Urinary bladder (tissue), 4 donors: ENCODE data around the gene KLK15. TPM values are rescaled to one million over a fixed set of nuclear protein-coding genes. Genes with fewer than 3 reads are reported as not detected.

ENCODE experiments used
- DNase-seq: peaks from one replicate; pipeline ENCODE4 v3.0.0-alpha.2; 2015; ENCODE audit errors: extremely low spot score
- H3K27ac ChIP-seq: one replicate; pipeline ENCODE4 v1.5.1; 2013; ENCODE audit warnings: low read depth, mild to moderate bottlenecking, moderate library complexity
- H3K36me3 ChIP-seq: one replicate; pipeline ENCODE4 v1.6.1; 2013; ENCODE audit warnings: mild to moderate bottlenecking, moderate library complexity; ENCODE audit not compliant: insufficient read depth
- H3K4me1 ChIP-seq: one replicate; pipeline ENCODE4 v1.6.1; 2013; ENCODE audit warnings: mild to moderate bottlenecking, moderate library complexity; ENCODE audit not compliant: insufficient read depth
- H3K4me3 ChIP-seq: one replicate; pipeline ENCODE4 v1.5.1; 2013; ENCODE audit warnings: low read depth, low read length
- WGBS: extraction: QIAGEN DNeasy Blood & Tissue Kit; methylation state at CpG from one replicate; pipeline ENCODE4 v1.1.7; 2013; 5-methylcytosine and 5-hydroxymethylcytosine counted together
- polyA plus RNA-seq: library from polyadenylated mRNA; stranded (reverse); fragments of 200-250 nt; gene quantifications from one replicate; pipeline ENCODE4 v1.2.3, GENCODE V29; 2013
- total RNA-seq: library from RNA; depleted of rRNA; stranded (reverse); fragments of >200 nt; gene quantifications from one replicate; pipeline ENCODE4 v1.2.3, GENCODE V29; 2014
- donor health status: healthy with polysubstance abuse.
- donor health status: healthy.

The KLK15 gene
- total and polyA plus RNA-seq, 2 donors, result not detected

DNA sequence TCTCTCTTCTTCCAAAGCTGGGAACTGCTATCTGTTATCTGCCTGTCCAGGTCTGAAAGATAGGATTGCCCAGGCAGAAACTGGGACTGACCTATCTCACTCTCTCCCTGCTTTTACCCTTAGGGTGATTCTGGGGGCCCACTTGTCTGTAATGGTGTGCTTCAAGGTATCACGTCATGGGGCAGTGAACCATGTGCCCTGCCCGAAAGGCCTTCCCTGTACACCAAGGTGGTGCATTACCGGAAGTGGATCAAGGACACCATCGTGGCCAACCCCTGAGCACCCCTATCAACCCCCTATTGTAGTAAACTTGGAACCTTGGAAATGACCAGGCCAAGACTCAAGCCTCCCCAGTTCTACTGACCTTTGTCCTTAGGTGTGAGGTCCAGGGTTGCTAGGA, 26.5 kb upstream of the KLK15 start:
- Histone ChIP-seq H3K4me3 (no peak overlapping the region), H3K27ac (no peak overlapping the region), H3K4me1 (no peaks in the 10 kb centered on the region), H3K36me3 (no peaks in the 10 kb centered on the region)
- DNase-seq, result no peak
- WGBS, result 86% methylated on average over 4 of the region's 4 CpGs

DNA sequence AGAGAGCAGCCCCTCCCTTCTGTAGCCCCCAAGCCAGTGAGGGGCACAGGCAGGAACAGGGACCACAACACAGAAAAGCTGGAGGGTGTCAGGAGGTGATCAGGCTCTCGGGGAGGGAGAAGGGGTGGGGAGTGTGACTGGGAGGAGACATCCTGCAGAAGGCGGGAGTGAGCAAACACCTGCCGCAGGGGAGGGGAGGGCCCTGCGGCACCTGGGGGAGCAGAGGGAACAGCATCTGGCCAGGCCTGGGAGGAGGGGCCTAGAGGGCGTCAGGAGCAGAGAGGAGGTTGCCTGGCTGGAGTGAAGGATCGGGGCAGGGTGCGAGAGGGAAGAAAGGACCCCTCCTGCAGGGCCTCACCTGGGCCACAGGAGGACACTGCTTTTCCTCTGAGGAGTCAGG, 25.5 kb upstream of the KLK15 start:
- 12% methylated on average over 7 of the region's 7 CpGs for WGBS
- H3K36me3 ChIP-seq, result no peaks in the 10 kb centered on the region

DNA sequence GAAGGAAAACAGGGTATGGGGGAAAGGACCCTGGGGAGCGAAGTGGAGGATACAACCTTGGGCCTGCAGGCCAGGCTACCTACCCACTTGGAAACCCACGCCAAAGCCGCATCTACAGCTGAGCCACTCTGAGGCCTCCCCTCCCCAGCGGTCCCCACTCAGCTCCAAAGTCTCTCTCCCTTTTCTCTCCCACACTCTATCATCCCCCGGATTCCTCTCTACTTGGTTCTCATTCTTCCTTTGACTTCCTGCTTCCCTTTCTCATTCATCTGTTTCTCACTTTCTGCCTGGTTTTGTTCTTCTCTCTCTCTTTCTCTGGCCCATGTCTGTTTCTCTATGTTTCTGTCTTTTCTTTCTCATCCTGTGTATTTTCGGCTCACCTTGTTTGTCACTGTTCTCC, 24.0 kb upstream of the KLK15 start:
- 54% methylated on average over 6 of the region's 6 CpGs for WGBS
- no peak for DNase-seq
- Histone ChIP-seq H3K27ac (no peak overlapping the region), H3K4me1 (no peaks in the 10 kb centered on the region), H3K4me3 (no peak overlapping the region), H3K36me3 (no peaks in the 10 kb centered on the region)

More for the DNA sequence above, 25.5 kb upstream of the KLK15 start:
- H3K4me3 ChIP-seq, result no peak overlapping the region
- DNase-seq, result no peak
- H3K27ac ChIP-seq, result no peak overlapping the region
- H3K4me1 ChIP-seq, result no peaks in the 10 kb centered on the region

DNA sequence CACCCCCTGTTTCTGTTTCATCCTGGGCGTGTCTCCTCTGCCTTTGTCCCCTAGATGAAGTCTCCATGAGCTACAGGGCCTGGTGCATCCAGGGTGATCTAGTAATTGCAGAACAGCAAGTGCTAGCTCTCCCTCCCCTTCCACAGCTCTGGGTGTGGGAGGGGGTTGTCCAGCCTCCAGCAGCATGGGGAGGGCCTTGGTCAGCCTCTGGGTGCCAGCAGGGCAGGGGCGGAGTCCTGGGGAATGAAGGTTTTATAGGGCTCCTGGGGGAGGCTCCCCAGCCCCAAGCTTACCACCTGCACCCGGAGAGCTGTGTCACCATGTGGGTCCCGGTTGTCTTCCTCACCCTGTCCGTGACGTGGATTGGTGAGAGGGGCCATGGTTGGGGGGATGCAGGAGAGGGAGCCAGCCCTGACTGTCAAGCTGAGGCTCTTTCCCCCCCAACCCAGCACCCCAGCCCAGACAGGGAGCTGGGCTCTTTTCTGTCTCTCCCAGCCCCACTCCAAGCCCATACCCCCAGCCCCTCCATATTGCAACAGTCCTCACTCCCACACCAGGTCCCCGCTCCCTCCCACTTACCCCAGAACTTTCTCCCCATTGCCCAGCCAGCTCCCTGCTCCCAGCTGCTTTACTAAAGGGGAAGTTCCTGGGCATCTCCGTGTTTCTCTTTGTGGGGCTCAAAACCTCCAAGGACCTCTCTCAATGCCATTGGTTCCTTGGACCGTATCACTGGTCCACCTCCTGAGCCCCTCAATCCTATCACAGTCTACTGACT, 21.4 kb upstream of the KLK15 start, which contains the start of gene KLK3:
KLK3 (plus strand) TSS at position 280 of the 775 bp plus-strand sequence; CDS start at position 321, 41 bp downstream.
- Histone ChIP-seq H3K36me3 (no peaks in the 10 kb centered on the region), H3K4me1 (no peaks in the 10 kb centered on the region), H3K4me3 (no peak within 1 kb of the TSS), H3K27ac (no peak within 1 kb of the TSS)
- 56% methylated on average over 9 of the region's 9 CpGs for WGBS
- DNase-seq, result no peak

GRCh38 chr19:50851620-50852019, 18.2 kb upstream of the KLK15 start:
- DNase-seq, result no peak

DNA sequence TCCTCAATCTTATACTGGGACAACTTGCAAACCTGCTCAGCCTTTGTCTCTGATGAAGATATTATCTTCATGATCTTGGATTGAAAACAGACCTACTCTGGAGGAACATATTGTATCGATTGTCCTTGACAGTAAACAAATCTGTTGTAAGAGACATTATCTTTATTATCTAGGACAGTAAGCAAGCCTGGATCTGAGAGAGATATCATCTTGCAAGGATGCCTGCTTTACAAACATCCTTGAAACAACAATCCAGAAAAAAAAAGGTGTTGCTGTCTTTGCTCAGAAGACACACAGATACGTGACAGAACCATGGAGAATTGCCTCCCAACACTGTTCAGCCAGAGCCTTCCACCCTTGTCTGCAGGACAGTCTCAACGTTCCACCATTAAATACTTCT, 17.4 kb upstream of the KLK15 start:
- H3K27ac ChIP-seq, result no peak overlapping the region
- H3K4me1 ChIP-seq, result no peaks in the 10 kb centered on the region
- 41% methylated on average over 3 of the region's 3 CpGs for WGBS
- H3K4me3 ChIP-seq, result no peak overlapping the region
- no peak for DNase-seq
- no peaks in the 10 kb centered on the region for H3K36me3 ChIP-seq

More at GRCh38 chr19:50851620-50852019, 18.2 kb upstream of the KLK15 start:
- Histone ChIP-seq H3K4me3 (no peak overlapping the region), H3K36me3 (no peaks in the 10 kb centered on the region), H3K4me1 (no peaks in the 10 kb centered on the region), H3K27ac (no peak overlapping the region)
- 70% methylated on average over 4 of the region's 4 CpGs for WGBS

- 59% methylated on average over 8 of the region's 8 CpGs for WGBS
- no peak for DNase-seq
- no peaks in the 10 kb centered on the region for H3K36me3 ChIP-seq
- no peak overlapping the region for H3K27ac ChIP-seq
- no peak overlapping the region for H3K4me3 ChIP-seq
- H3K4me1 ChIP-seq, result no peaks in the 10 kb centered on the region
Observed at GRCh38 chr19:50844296-50844935, 11.0 kb upstream of the KLK15 start.

DNA sequence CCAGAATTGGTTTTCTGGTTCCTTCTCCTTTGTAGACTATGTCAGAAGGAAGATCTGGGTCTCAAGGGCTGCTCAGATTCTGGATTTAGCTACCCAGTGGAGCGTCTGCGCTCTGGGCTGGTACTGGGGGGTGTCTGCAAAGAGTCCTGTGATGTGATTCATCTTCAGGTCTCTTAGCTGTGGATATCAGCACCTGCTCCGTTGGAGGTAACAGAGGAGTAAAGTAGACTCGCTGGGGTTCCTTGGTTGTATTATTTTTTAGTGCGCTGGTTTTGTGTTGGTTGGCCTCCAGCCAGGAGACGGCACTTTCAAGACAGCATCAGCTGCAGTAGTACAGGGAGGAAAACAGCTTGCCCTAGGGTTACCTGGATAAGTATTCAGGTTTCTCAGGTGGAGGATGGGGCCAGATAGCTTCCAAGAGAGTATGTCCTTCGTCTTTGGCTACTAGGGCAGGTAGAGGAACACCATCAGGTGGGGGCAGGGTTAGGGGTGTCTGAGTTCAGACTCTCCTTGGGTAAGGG, 10.4 kb upstream of the KLK15 start:
- Histone ChIP-seq H3K4me3 (no peak overlapping the region), H3K36me3 (no peaks in the 10 kb centered on the region), H3K27ac (no peak overlapping the region), H3K4me1 (no peaks in the 10 kb centered on the region)
- no peak for DNase-seq
- WGBS, result 84% methylated on average over 7 of the region's 7 CpGs

DNA sequence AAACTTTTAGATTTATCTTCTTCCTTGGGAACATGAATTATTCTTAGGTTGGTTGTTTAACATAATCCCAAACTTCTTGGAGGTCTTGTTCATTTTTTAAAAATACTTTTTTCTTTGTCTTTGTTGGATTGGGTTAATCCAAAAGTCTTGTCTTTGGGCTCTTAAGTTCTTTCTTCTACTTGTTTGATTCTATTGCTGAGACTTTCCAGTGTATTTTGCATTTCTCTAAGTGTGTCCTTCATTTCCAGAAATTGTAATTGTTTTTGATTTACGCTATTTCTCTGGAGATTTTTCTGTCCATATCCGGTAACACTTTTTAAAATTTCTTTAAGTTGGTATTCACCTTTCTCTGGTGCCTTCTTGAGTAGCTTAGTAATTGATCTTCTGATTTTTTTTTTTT, 9.8 kb upstream of the KLK15 start:
- no peak for DNase-seq
- Histone ChIP-seq H3K4me3 (no peak overlapping the region), H3K4me1 (no peaks in the 10 kb centered on the region), H3K36me3 (no peaks in the 10 kb centered on the region), H3K27ac (no peak overlapping the region)
- WGBS, result 94% methylated on average over 2 of the region's 2 CpGs

DNA sequence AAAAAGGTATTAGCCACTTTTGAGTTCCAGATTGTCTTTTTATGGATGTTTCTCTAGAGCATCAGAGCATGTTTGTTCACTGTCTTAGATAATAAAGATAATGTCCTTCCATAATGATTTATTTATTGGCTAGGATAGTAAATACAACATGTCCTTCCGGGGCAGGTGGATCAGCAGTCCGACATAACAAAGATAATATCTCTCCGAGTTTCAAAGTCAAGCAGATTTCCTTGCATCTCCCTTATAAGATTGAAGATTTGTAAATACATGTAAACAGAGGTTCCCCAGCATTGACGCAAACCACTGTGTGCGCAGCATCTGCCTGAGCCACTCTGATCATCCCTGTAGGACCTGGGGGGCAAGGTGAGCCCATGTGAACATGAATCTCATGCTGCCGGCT, 8.8 kb upstream of the KLK15 start:
- no peaks in the 10 kb centered on the region for H3K4me1 ChIP-seq

DNA sequence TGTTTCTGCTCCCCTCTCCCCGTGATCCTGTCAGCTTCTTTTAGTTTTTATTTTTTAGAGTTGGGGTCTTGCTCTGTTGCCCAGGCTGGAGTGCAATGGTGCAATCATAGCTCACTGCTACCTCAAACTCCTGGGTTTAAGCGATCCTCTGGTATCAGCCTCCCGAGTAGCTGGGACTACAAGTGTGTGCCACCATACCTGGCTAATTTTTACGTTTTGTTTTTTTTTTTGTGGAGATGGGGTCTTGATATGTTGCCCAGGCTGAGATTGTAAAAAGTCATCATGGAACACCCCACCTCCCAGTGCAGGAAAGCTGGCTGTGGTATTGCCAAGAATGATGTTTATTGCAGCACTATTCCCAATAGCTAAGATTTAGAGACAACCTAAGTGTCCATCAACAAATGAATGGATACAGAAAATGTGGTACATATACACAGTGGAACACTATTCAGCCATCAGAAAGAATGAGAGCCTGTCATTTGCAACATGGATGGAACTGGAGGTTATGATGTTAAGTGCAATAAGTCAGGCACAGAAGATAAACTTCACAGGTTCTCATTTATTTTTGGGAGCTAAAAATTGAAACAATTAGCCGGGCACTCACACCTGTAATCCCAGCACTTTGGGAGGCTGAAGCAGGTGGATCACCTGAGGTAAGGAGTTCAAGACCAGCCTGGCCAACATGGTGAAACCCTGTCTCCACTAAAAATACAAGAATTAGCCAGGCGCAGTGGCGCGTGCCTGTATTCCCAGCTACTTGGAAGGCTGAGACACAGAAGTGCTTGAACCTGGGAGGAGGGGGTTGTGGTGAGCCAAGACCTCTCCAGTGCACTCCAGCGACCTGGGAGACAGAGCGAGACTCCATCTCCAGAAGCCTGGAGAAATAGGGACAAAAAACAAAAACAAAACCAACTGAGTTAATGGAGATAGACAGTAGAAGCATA, 6.6 kb upstream of the KLK15 start:
- Histone ChIP-seq H3K4me1 (no peaks in the 10 kb centered on the region), H3K36me3 (no peaks in the 10 kb centered on the region), H3K27ac (no peak overlapping the region), H3K4me3 (no peak overlapping the region)
- DNase-seq, result no peak
- 75% methylated on average over 10 of the region's 10 CpGs for WGBS

More for the DNA sequence above, 8.8 kb upstream of the KLK15 start:
- H3K36me3 ChIP-seq, result no peaks in the 10 kb centered on the region
- DNase-seq, result no peak
- no peak overlapping the region for H3K27ac ChIP-seq
- no peak overlapping the region for H3K4me3 ChIP-seq
- 73% methylated on average over 6 of the region's 6 CpGs for WGBS

DNA sequence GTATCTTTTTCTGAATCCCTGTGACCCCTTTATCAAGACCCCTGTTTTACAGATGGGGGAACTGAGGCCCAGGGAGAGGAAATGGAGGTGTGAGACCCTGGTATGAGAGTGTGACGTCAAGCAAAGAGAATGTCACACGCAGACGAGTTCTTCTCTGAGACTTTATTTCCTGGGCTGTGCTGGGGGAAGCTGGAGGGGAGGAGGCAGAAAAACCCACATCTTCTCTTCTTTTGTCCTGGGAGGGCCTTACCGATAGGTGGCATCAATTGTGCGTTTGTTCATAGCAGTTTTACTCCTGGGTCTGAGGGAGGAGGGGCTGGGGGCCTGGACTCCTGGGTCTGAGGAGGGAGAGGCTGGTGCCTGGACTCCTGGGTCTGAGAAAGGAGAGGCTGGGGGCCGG, 4.9 kb upstream of the KLK15 start:
- Histone ChIP-seq H3K36me3 (no peaks in the 10 kb centered on the region), H3K4me3 (no peak overlapping the region), H3K4me1 (no peaks in the 10 kb centered on the region), H3K27ac (no peak overlapping the region)
- 18% methylated on average over 6 of the region's 6 CpGs for WGBS
- no peak for DNase-seq

GRCh38 chr19:50837300-50837699, 3.9 kb upstream of the KLK15 start:
- Histone ChIP-seq H3K4me3 (no peak overlapping the region), H3K4me1 (no peaks in the 10 kb centered on the region), H3K27ac (no peak overlapping the region), H3K36me3 (no peaks in the 10 kb centered on the region)
- no peak for DNase-seq
- WGBS, result 70% methylated on average over 10 of the region's 10 CpGs
